ENCODE results near the gene TBC1D22A.

TBC1D22A gene

DNA sequence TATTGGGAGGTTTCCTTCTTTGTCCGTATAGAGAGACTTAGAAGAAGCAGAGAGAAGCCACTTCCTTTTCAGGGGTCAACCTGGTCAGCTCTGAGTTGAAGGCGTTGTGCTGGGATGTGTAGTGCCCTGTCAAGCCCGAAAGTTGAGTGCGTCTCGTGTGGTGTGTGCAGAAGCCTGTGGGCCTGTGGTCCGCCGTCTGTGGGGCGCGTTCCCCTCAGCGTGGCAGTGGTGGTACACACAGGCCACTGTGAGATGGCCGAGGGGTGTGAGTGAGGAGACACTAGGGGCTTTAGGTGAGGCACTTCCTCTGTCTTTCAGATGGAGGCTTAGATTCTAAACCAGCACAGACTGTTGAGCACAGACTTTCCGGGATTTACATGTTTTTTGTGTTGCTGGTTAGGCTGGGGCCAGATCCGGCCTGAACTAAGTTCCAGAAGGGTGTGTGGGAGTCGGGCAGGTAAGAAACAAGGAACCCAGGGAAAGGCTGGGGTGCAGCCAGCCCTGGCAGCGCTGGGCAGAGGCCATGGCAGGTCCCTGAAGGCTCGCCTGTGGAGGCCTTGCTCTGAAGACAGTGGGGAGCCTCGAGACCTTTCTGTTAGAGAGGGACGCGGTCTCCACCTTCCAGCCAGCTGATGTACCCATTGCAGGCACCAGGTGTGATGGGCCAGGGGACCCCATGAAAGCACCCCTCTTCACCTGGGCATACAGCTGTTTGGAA, 194.2 kb downstream of the TBC1D22A start:
- DNase-seq = no peak
- Histone ChIP-seq H3K27ac (no peak overlapping the region), H3K27me3 (ENCODE audit: insufficient read depth, low read depth, severe bottlenecking) (no peaks in the 10 kb centered on the region), H3K36me3 (no peaks in the 10 kb centered on the region), H3K4me3 (ENCODE audit: low read depth, low read length) (no peak overlapping the region), H3K9me3 (ENCODE audit: severe bottlenecking) (no peaks in the 10 kb centered on the region)
- TF ChIP-seq CTCF (IDR thresholded peaks at IDR 0.05; ENCODE audit: low read depth, low read length) = no peak

GRCh38 chr22:46957521-46957920, 195.1 kb downstream of the TBC1D22A start:
- Histone ChIP-seq H3K4me3 (ENCODE audit: low read depth, low read length) (no peak overlapping the region), H3K36me3 (no peaks in the 10 kb centered on the region), H3K9me3 (ENCODE audit: severe bottlenecking) (no peaks in the 10 kb centered on the region), H3K27ac (no peak overlapping the region), H3K27me3 (ENCODE audit: insufficient read depth, low read depth, severe bottlenecking) (no peaks in the 10 kb centered on the region)
- no peak for TF ChIP-seq CTCF (IDR thresholded peaks at IDR 0.05; ENCODE audit: low read depth, low read length)
- DNase-seq = no peak

- no peak for DNase-seq
- Histone ChIP-seq H3K36me3 (no peaks in the 10 kb centered on the region), H3K27ac (no peak overlapping the region), H3K4me3 (ENCODE audit: low read depth, low read length) (no peak overlapping the region), H3K9me3 (ENCODE audit: severe bottlenecking) (no peaks in the 10 kb centered on the region), H3K27me3 (ENCODE audit: insufficient read depth, low read depth, severe bottlenecking) (no peaks in the 10 kb centered on the region)
- TF ChIP-seq CTCF (IDR thresholded peaks at IDR 0.05; ENCODE audit: low read depth, low read length) = no peak
Observed at GRCh38 chr22:46958191-46958590, 195.7 kb downstream of the TBC1D22A start.

DNA sequence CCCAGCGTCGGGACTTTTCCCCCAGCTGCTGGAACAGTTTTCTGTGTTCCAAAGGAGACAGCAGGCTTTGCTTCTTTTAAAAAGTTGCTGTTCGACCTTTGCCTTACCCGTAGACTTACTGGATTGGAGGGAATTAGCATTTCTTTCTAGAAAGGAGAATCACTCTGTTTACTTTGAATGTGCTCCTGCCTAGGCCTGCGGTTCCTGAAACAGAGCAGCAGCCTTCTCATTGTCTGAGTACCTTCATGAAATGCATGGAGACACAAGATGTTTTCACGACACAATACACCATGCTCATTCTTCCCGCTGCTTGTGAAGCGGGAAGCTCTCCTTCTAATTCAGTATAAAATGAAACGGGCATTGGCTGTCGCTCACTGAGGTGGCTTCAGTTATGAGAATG, 196.2 kb downstream of the TBC1D22A start:
- no peak for DNase-seq
- no peaks in the 10 kb centered on the region for H3K9me3 ChIP-seq (ENCODE audit: severe bottlenecking)
- H3K27ac ChIP-seq = no peak overlapping the region
- TF ChIP-seq CTCF (IDR thresholded peaks at IDR 0.05; ENCODE audit: low read depth, low read length) = no peak
- H3K27me3 ChIP-seq (ENCODE audit: insufficient read depth, low read depth, severe bottlenecking) = no peaks in the 10 kb centered on the region
- H3K36me3 ChIP-seq = no peaks in the 10 kb centered on the region
- H3K4me3 ChIP-seq (ENCODE audit: low read depth, low read length) = no peak overlapping the region

GRCh38 chr22:46959369-46959768, 196.9 kb downstream of the TBC1D22A start:
- no peak for DNase-seq
- no peaks in the 10 kb centered on the region for H3K9me3 ChIP-seq (ENCODE audit: severe bottlenecking)
- no peak overlapping the region for H3K4me3 ChIP-seq (ENCODE audit: low read depth, low read length)
- H3K27me3 ChIP-seq (ENCODE audit: insufficient read depth, low read depth, severe bottlenecking) = no peaks in the 10 kb centered on the region
- no peaks in the 10 kb centered on the region for H3K36me3 ChIP-seq
- H3K27ac ChIP-seq = no peak overlapping the region
- no peak for TF ChIP-seq CTCF (IDR thresholded peaks at IDR 0.05; ENCODE audit: low read depth, low read length)
